ENCODE results near the gene LRRC8C.

The LRRC8C gene

GRCh38 chr1:89723863-89724262 lies 90.9 kb downstream of the LRRC8C start:
- Histone ChIP-seq H3K27ac (peak overlapping the region in 1 of 2 donors; percentile 21), H3K4me3 (no peak overlapping the region)
- no peak for DNase-seq (ENCODE audit: low spot score)
- TF ChIP-seq CTCF (IDR thresholded peaks at IDR 0.05) = no peak

- Histone ChIP-seq H3K4me3 (no peak overlapping the region), H3K27ac (peak overlapping the region in 1 of 2 donors; percentile 58)
- DNase-seq (ENCODE audit: low spot score) = no peak
- TF ChIP-seq CTCF (IDR thresholded peaks at IDR 0.05) = no peak
These were observed 91.6 kb downstream of the LRRC8C start for GRCh38 chr1:89724369-89725010.

- peak overlapping the region in 1 of 2 donors; percentile 58 for H3K27ac ChIP-seq
- no peak for DNase-seq (ENCODE audit: low spot score)
- H3K4me3 ChIP-seq = no peak overlapping the region
- no peak for TF ChIP-seq CTCF (IDR thresholded peaks at IDR 0.05)
These were observed 92.1 kb downstream of the LRRC8C start for GRCh38 chr1:89725011-89725370.

GRCh38 chr1:89725631-89726030 lies 92.7 kb downstream of the LRRC8C start:
- TF ChIP-seq CTCF (IDR thresholded peaks at IDR 0.05) = no peak

GRCh38 chr1:89727517-89728312 lies 94.8 kb downstream of the LRRC8C start:
- no peak for DNase-seq (ENCODE audit: low spot score)
- Histone ChIP-seq H3K4me3 (no peak overlapping the region), H3K27ac (no peak overlapping the region)
- no peak for TF ChIP-seq CTCF (IDR thresholded peaks at IDR 0.05)

More at GRCh38 chr1:89725631-89726030, 92.7 kb downstream of the LRRC8C start:
- DNase-seq (ENCODE audit: low spot score) = no peak
- Histone ChIP-seq H3K27ac (no peak overlapping the region), H3K4me3 (no peak overlapping the region)

- no peak overlapping the region for H3K4me3 ChIP-seq
- no peak for TF ChIP-seq CTCF (IDR thresholded peaks at IDR 0.05)
- no peak for DNase-seq (ENCODE audit: low spot score)
- peak overlapping the region in 1 of 2 donors; percentile 21 for H3K27ac ChIP-seq
These were observed 95.5 kb downstream of the LRRC8C start for GRCh38 chr1:89728381-89728780.

GRCh38 chr1:89732206-89732605 lies 99.3 kb downstream of the LRRC8C start:
- TF ChIP-seq CTCF (IDR thresholded peaks at IDR 0.05) = no peak
- no peak overlapping the region for H3K27ac ChIP-seq
- DNase-seq (ENCODE audit: low spot score) = no peak
- no peak overlapping the region for H3K4me3 ChIP-seq
